ENCODE data around the gene RHOF. TPM values are rescaled to one million over a fixed set of nuclear protein-coding genes. Genes with fewer than 3 reads are reported as not detected.

Gene RHOF
- total and polyA plus RNA-seq, 2 of the 13 experiments (the other 11 are each of a cell fraction or from before 2014, with no cell fraction given) = 14.6 to 32.2 TPM

GRCh38 chr12:121813951-121814350, 20.5 kb upstream of the RHOF start:
- Histone ChIP-seq H3K36me3 (replicated peaks in 1 of 2; ENCODE audit: control insufficient read depth in 1 of 2, insufficient read depth in 2 of 2, low read length in 2 of 2) (peaks cover 20 to 47% of the 10 kb centered on the region in 2 experiments; a peak in 4 of 5 replicates), H3K4me3 (replicated peaks in 1 of 3; ENCODE audit: insufficient read depth in 1 of 3, low read depth in 2 of 3, low read length in 3 of 3) (no peak overlapping the region), H3K4me1 (ENCODE audit: insufficient read depth, low read length) (peaks cover 28% of the 10 kb centered on the region), H3K27me3 (ENCODE audit: control insufficient read depth in 1 of 2, insufficient read depth in 2 of 2, low read length in 2 of 2) (no peaks in the 10 kb centered on the region), H3K9ac (ENCODE audit: insufficient read depth, low read depth, low read length) (no peak overlapping the region), H2AFZ (ENCODE audit: low read length) (no peak overlapping the region), H4K20me1 (ENCODE audit: insufficient read depth, low read length) (0 out of 2 replicates have a peak, but pooled peaks cover 6% of the 10 kb centered on the region), H3K4me2 (ENCODE audit: low read depth, low read length) (no peak overlapping the region), H3K27ac (ENCODE audit: extremely low read length, insufficient read depth, low read length) (no peak overlapping the region), H3K9me3 (ENCODE audit: low read length) (no peaks in the 10 kb centered on the region), H3K79me2 (ENCODE audit: insufficient read depth, low read length) (peaks cover 31% of the 10 kb centered on the region)
- TF ChIP-seq ERF (CRISPR knock-in tag; IDR thresholded peaks at IDR 0.05) (no peak), ETV5 (CRISPR knock-in tag; IDR thresholded peaks at IDR 0.05; ENCODE audit: borderline replicate concordance) (no peak), ZNF609 (CRISPR knock-in tag; IDR thresholded peaks at IDR 0.05; ENCODE audit: borderline replicate concordance) (no peak), NFE2 (CRISPR knock-in tag; IDR thresholded peaks at IDR 0.05) (no peak), RARG (CRISPR knock-in tag; IDR thresholded peaks at IDR 0.05; ENCODE audit: low read depth) (no peak), ZFP36L1 (CRISPR knock-in tag; IDR thresholded peaks at IDR 0.05) (no peak), HIC2 (CRISPR knock-in tag; IDR thresholded peaks at IDR 0.05; ENCODE audit: low read depth) (no peak), ZMYM3 (CRISPR knock-in tag; IDR thresholded peaks at IDR 0.05) (no peak), ZNF746 (CRISPR knock-in tag; IDR thresholded peaks at IDR 0.05) (no peak), ZSCAN29 (CRISPR knock-in tag; conservative IDR thresholded peaks at IDR 0.05) (no peak), PLRG1 (conservative IDR thresholded peaks at IDR 0.05) (no peak), MAFK (conservative IDR thresholded peaks at IDR 0.05 in 1 of 2, IDR thresholded peaks at IDR 0.05 in 1 of 2; ENCODE audit: low read length in 2 of 2) (no peak), TGIF2 (CRISPR knock-in tag; IDR thresholded peaks at IDR 0.05) (no peak), REST (IDR thresholded peaks at IDR 0.05; ENCODE audit: borderline replicate concordance in 1 of 2, low read depth in 1 of 2, low read length in 2 of 2) (no peak), MAZ (IDR thresholded peaks at IDR 0.05; ENCODE audit: borderline replicate concordance, low read depth, low read length) (no peak), MAZ (CRISPR knock-in tag; IDR thresholded peaks at IDR 0.05; ENCODE audit: low read depth) (no peak)
- ChIA-PET POLR2A (interaction anchor here (14.5 kb wide), 1 partner anchor 17 kb away, joined by 393 read pairs; the partner anchor contains the start of genes RHOF and SETD1B), CTCF (ENCODE audit: low intra/inter-chr PET ratio, low total read pairs) (interaction anchor here (4.5 kb wide), 1 partner anchor 20 kb away, joined by 89 read pairs; the partner anchor contains the start of gene RHOF)
- no peak for ATAC-seq
- no TSS peak for BruUV-seq (replicated peaks)
- no peak for FAIRE-seq
- intact Hi-C loops (cut with micrococcal nuclease; ENCODE audit: unreplicated experiment) = no loop called here
- 100% methylated on average over 6 of the region's 14 CpGs for WGBS (ENCODE audit: low lambda C conversion rate)
- no peak for DNase-seq (ENCODE audit: low spot score)
- in situ Hi-C loops (cut with HindIII; ENCODE audit: extremely low pct_ligation_motif_present, low pct_unique_long_range_greater_than_20kb) = no loop called here

Data from HepG2 (cell line).